HCT116 (cell line): Measurements from ENCODE around the gene CYP3A7. TPM values are rescaled to one million over a fixed set of nuclear protein-coding genes. Genes with fewer than 3 reads are reported as not detected.

Source experiments
- ATAC-seq: fragments of 200-7000 bp; cut with Tn5 transposase; 2 replicates; pipeline ENCODE4 v1.9.1; 2020; ENCODE audit warnings: mild to moderate bottlenecking, moderate library complexity
- BruUV-seq: library from RNA; stranded (reverse); fragments of 400-500 nt; replicated peaks from 2 replicates; lab custom pipeline; 2021; lab: Mats Ljungman, UMichigan
- CTCF ChIA-PET: fragments of 300-600 bp; sonication (Branson Sonifier 250); formaldehyde crosslinking; loops from one replicate; lab custom pipeline; 2021; ENCODE audit warnings: antibody characterized with exemption; lab: Charles Lee
- POLR2A ChIA-PET: fragments of 300-600, 350-600 bp; sonication (Branson Sonifier 250); formaldehyde crosslinking; loops from one replicate; lab custom pipeline; 2021; ENCODE audit warnings: antibody characterized with exemption; lab: Charles Lee
- RAD21 ChIA-PET, 2 experiments: fragments of 300-600 bp; sonication (Branson Sonifier 250); formaldehyde crosslinking; loops; one replicate each; lab custom pipeline; 2023; ENCODE audit warnings: low total read pairs in 2 of 2; ENCODE audit not compliant: uncharacterized antibody in 2 of 2, unreplicated experiment in 2 of 2, low non-redundant PET in 1 of 2; lab: Charles Lee
- DNase-seq: peaks from one replicate; pipeline ENCODE4 v3.0.0-alpha.2; 2010; ENCODE audit warnings: low read depth, low spot score
- H2AFZ ChIP-seq: fragments of 200-600 bp; shearing (Covaris generic), sonication (generic); 2 replicates; pipeline ENCODE4 v1.6.1; 2017; ENCODE audit warnings: low read depth, mixed run types, mixed read lengths, antibody characterized with exemption, low read length; ENCODE audit not compliant: poor library complexity, severe bottlenecking
- H3K27ac ChIP-seq: 2 replicates; pipeline ENCODE4 v1.5.1; 2012; ENCODE audit warnings: low read depth, low read length
- H3K27me3 ChIP-seq: fragments of 200-600 bp; sonication (generic); 2 replicates; pipeline ENCODE4 v1.6.1; 2016; ENCODE audit warnings: mixed run types, low read length, mixed read lengths; ENCODE audit not compliant: insufficient read depth
- H3K36me3 ChIP-seq, 2 experiments: fragments of 200-500 bp in 1 of 2; fragments of 200-600 bp in 1 of 2; sonication (Bioruptor generic) in 1 of 2; sonication (generic) in 1 of 2; 2 replicates each; pipeline versions ENCODE4 v1.5.1 to v1.6.1; 2014 to 2016; ENCODE audit warnings: low read length in 2 of 2, inconsistent platforms in 1 of 2, mixed read lengths in 1 of 2, mixed run types in 1 of 2; ENCODE audit not compliant: insufficient read depth in 2 of 2, control insufficient read depth in 1 of 2
- H3K4me1 ChIP-seq, 2 experiments: fragments of 200-600 bp in 1 of 2; sonication (generic) in 1 of 2; 2 replicates each; pipeline versions ENCODE4 v1.5.1 to v1.6.1; 2012 to 2017; ENCODE audit warnings: low read length in 2 of 2, inconsistent platforms in 1 of 2, mild to moderate bottlenecking in 1 of 2, mixed read lengths in 1 of 2, mixed run types in 1 of 2, moderate library complexity in 1 of 2; ENCODE audit not compliant: insufficient read depth in 2 of 2, control insufficient read depth in 1 of 2
- H3K4me2 ChIP-seq: fragments of 200-600 bp; sonication (generic); 2 replicates; pipeline ENCODE4 v1.6.1; 2017; ENCODE audit warnings: mixed run types, low read length, mixed read lengths
- H3K4me3 ChIP-seq, 2 experiments: fragments of 200-600 bp in 1 of 2; sonication (generic) in 1 of 2; replicated peaks in 1 of 2; 2 replicates each; pipeline ENCODE4 v1.5.1; 2011 to 2016; ENCODE audit warnings: low read length in 2 of 2, control low read depth in 1 of 2, low read depth in 1 of 2, mild to moderate bottlenecking in 1 of 2, mixed read lengths in 1 of 2, mixed run types in 1 of 2
- H3K79me2 ChIP-seq: fragments of 200-600 bp; sonication (generic); 2 replicates; pipeline ENCODE4 v1.6.1; 2017; ENCODE audit warnings: mild to moderate bottlenecking, mixed run types, low read length, moderate library complexity, mixed read lengths; ENCODE audit not compliant: insufficient read depth
- H3K9ac ChIP-seq: fragments of 200-600 bp; sonication (generic); 2 replicates; pipeline ENCODE4 v1.6.1; 2016; ENCODE audit warnings: low read length, mixed read lengths
- H3K9me2 ChIP-seq: fragments of 200-600 bp; sonication (generic), shearing (Covaris generic); 2 replicates; pipeline ENCODE4 v1.6.1; 2017; ENCODE audit warnings: mixed run types, mild to moderate bottlenecking, moderate library complexity; ENCODE audit not compliant: insufficient read depth
- H3K9me3 ChIP-seq, 2 experiments: fragments of 200-500 bp in 1 of 2; fragments of 200-600 bp in 1 of 2; sonication (Bioruptor generic) in 1 of 2; sonication (generic) in 1 of 2; 2 replicates each; pipeline ENCODE4 v1.6.1; 2014 to 2017; ENCODE audit warnings: low read length in 2 of 2, mixed read lengths in 2 of 2, inconsistent platforms in 1 of 2, low read depth in 1 of 2, mild to moderate bottlenecking in 1 of 2, mixed run types in 1 of 2, moderate library complexity in 1 of 2; ENCODE audit not compliant: control insufficient read depth in 1 of 2, insufficient read depth in 1 of 2
- H4K20me1 ChIP-seq: fragments of 200-600 bp; sonication (generic), shearing (Covaris generic); 2 replicates; pipeline ENCODE4 v1.6.1; 2017; ENCODE audit warnings: mixed run types, mild to moderate bottlenecking, moderate library complexity; ENCODE audit not compliant: insufficient read depth
- ATF3 ChIP-seq: IDR thresholded peaks from 2 replicates; pipeline ENCODE4 v1.6.1; 2012
- CBX3 ChIP-seq: IDR thresholded peaks from 2 replicates; pipeline ENCODE4 v1.6.1; 2012; ENCODE audit warnings: low read depth
- CTCF ChIP-seq, 3 experiments: fragments of 200-600 bp in 1 of 3; sonication (generic) in 1 of 3; IDR thresholded peaks in 2 of 3; conservative IDR thresholded peaks in 1 of 3; 2 replicates each; pipeline ENCODE4 v1.5.1; 2012 to 2017; ENCODE audit warnings: low read depth in 2 of 3, low read length in 2 of 3, antibody characterized with exemption in 1 of 3, borderline replicate concordance in 1 of 3, control low read depth in 1 of 3, mild to moderate bottlenecking in 1 of 3, mixed read lengths in 1 of 3, mixed run types in 1 of 3, moderate library complexity in 1 of 3; ENCODE audit not compliant: insufficient read depth in 1 of 3
- EZH2 ChIP-seq: fragments of 200-600 bp; sonication (generic); IDR thresholded peaks from 2 replicates; pipeline ENCODE4 v1.6.1; 2017; ENCODE audit warnings: antibody characterized with exemption, mixed run types
- EZH2phosphoT487 ChIP-seq: fragments of 200-600 bp; IDR thresholded peaks from 2 replicates; pipeline ENCODE4 v1.6.1; 2018; ENCODE audit warnings: antibody characterized with exemption, borderline replicate concordance
- JUND ChIP-seq: IDR thresholded peaks from 2 replicates; pipeline ENCODE4 v1.6.1; 2012
- SIN3A ChIP-seq: IDR thresholded peaks from 2 replicates; pipeline ENCODE4 v1.6.1; 2012; ENCODE audit warnings: low read depth
- SP1 ChIP-seq: IDR thresholded peaks from 2 replicates; pipeline ENCODE4 v1.6.1; 2012; ENCODE audit warnings: low read depth
- SRF ChIP-seq: IDR thresholded peaks from 2 replicates; pipeline ENCODE4 v1.6.1; 2012; ENCODE audit warnings: low read depth
- TCF7L2 ChIP-seq: IDR thresholded peaks from 2 replicates; pipeline ENCODE4 v1.7.0; 2011; ENCODE audit warnings: borderline replicate concordance, inconsistent platforms; ENCODE audit not compliant: insufficient read depth, insufficient read length; ENCODE audit errors: extremely low read depth
- YY1 ChIP-seq: IDR thresholded peaks from 2 replicates; pipeline ENCODE4 v1.6.1; 2011; ENCODE audit warnings: low read length, low read depth, moderate library complexity, mild to moderate bottlenecking; ENCODE audit not compliant: insufficient replicate concordance; ENCODE audit errors: extremely low read depth
- ZBTB33 ChIP-seq: IDR thresholded peaks from 2 replicates; pipeline ENCODE4 v1.6.1; 2011; ENCODE audit warnings: mild to moderate bottlenecking, low read length, moderate library complexity; ENCODE audit not compliant: insufficient replicate concordance; ENCODE audit errors: extremely low read depth
- ZFX ChIP-seq: fragments of 450-650 bp; IDR thresholded peaks from 2 replicates; pipeline ENCODE4 v1.6.1; 2017
- intact Hi-C: fragments of 100-400 bp; cut with micrococcal nuclease; formaldehyde crosslinking; loops from 2 replicates; pipeline ENCODE4 v1.10.0; 2022
- total RNA-seq: library from RNA; stranded (reverse); gene quantifications from one replicate; pipeline ENCODE4 v1.2.1, GENCODE V29; 2021; ENCODE audit not compliant: unreplicated experiment

The CYP3A7 gene
- total RNA-seq, 1 experiment from 2014 or later = not detected

- H3K9ac ChIP-seq = no peak overlapping the region
- intact Hi-C loops = no loop called here
- H3K27me3 ChIP-seq = no peaks in the 10 kb centered on the region
- no peaks in the 10 kb centered on the region for H4K20me1 ChIP-seq
- H3K27ac ChIP-seq = no peak overlapping the region
- H3K79me2 ChIP-seq = no peaks in the 10 kb centered on the region
- H3K36me3 ChIP-seq = no peaks in the 10 kb centered on the region
- no peaks in the 10 kb centered on the region for H3K9me2 ChIP-seq
- ChIA-PET RAD21 (no interaction called here), POLR2A (no interaction called here)
- ATAC-seq (no peak), DNase-seq (no peak)
- no peaks in the 10 kb centered on the region for H3K4me1 ChIP-seq
- no peak for TF ChIP-seq SIN3A
- TF ChIP-seq, all 23 proteins: peak for 0
- H2AFZ ChIP-seq = no peak overlapping the region
- CTCF ChIA-PET = no interaction called here
- BruUV-seq = no TSS peak
- H3K4me3 ChIP-seq = no peak overlapping the region
- H3K9me3 ChIP-seq = no peaks in the 10 kb centered on the region
- H3K4me2 ChIP-seq = no peak overlapping the region
Observed at GRCh38 chr7:99740573-99741440, 5.8 kb upstream of the CYP3A7 start.

GRCh38 chr7:99739699-99740572 lies 4.9 kb upstream of the CYP3A7 start:
- H3K4me2 ChIP-seq = no peak overlapping the region
- no TSS peak for BruUV-seq
- H2AFZ ChIP-seq = no peak overlapping the region
- DNase-seq = no peak
- H3K4me1 ChIP-seq = no peaks in the 10 kb centered on the region
- no peak overlapping the region for H3K27ac ChIP-seq
- H3K9me3 ChIP-seq = no peaks in the 10 kb centered on the region
- no peaks in the 10 kb centered on the region for H4K20me1 ChIP-seq
- intact Hi-C loops = no loop called here
- CTCF ChIA-PET = no interaction called here
- no peaks in the 10 kb centered on the region for H3K79me2 ChIP-seq
- H3K36me3 ChIP-seq = no peaks in the 10 kb centered on the region
- H3K27me3 ChIP-seq = no peaks in the 10 kb centered on the region
- POLR2A ChIA-PET = no interaction called here
- no peak overlapping the region for H3K9ac ChIP-seq
- RAD21 ChIA-PET = no interaction called here
- ATAC-seq = no peak
- no peaks in the 10 kb centered on the region for H3K9me2 ChIP-seq
- no peak overlapping the region for H3K4me3 ChIP-seq
- TF ChIP-seq ZBTB33 = no peak
- TF ChIP-seq SRF = no peak
- no peak for TF ChIP-seq CTCF (IDR thresholded peaks at IDR 0.05 in 2 of 3, conservative IDR thresholded peaks at IDR 0.05 in 1 of 3; ENCODE audit: borderline replicate concordance in 1 of 3, insufficient read depth in 1 of 3, low read depth in 2 of 3, low read length in 2 of 3)
- TF ChIP-seq ZFX = no peak
- TF ChIP-seq EZH2phosphoT487 = no peak
- TF ChIP-seq EZH2 = no peak
- no peak for TF ChIP-seq JUND
- no peak for TF ChIP-seq TCF7L2
- no peak for TF ChIP-seq CBX3
- no peak for TF ChIP-seq YY1
- TF ChIP-seq SIN3A = no peak
- TF ChIP-seq SP1 = no peak
- TF ChIP-seq ATF3 = no peak
